GM21737 (cell line): ENCODE results near the gene DACT2.

Source experiments
- ATAC-seq: cut with Tn5 transposase; IDR thresholded peaks from one replicate; pipeline ENCODE4 v1.9.1; 2021; ENCODE audit warnings: mild to moderate bottlenecking, moderate library complexity; ENCODE audit not compliant: unreplicated experiment

DACT2 gene

DNA sequence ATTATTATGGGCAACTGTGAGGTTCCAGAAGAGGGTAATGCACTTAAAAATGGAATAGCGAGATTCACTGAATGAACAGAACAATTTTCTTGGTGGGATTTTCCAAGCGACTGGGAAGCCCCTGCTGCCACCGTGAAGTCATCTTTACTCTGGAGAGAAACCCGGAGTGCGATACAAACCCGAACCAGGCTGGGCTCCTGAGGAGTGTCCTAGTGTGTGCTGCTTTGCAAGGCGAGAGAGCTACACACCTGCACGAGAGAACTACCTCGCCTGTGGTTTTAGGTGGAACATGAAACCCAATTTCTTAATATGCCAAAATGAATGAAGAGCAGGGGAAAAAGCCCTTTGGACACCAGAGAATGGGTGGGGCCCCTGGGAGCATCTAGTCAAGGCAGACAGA is 33.5 kb upstream of the DACT2 start:
- ATAC-seq = no peak

DNA sequence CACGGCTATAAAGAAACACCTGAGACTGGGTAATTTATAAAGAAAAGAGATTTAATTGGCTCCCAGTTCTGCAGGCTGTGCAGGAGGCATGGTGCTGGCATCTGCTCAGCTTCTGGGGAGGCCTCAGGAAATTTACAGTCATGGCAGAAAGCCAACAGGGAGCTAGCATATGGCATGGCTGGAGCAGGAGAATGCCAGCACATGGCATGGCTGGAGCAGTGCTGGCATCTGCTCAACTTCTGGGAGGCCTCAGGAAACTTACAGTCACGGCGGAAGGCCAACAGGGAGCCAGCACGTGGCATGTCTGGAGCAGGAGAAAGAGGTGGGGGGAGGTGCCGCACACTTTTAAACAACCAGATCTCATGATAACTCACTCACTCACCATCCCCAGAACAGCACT is 32.5 kb upstream of the DACT2 start:
- no peak for ATAC-seq

DNA sequence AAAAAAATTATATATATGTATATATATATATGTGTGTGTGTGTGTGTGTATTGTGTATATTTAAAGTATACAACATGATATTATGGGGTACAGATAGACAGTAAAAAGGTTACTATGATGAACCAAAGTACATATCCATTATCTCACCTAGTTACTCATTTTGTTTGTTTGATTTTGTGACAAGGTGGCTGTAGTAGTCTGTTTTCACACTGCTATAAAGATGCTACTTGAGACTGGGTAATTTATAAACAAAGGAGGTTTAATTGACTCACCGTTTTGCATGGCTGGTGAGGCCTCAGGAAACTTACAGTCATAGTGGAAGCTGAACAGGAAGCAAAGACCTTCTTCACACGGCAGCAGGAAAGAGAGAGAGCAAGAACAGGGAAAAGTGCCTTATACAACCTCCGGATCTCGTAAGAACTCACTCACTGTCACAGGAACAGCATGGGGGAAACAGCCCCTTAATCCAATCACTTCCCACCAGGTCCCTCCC is 30.2 kb upstream of the DACT2 start:
- no peak for ATAC-seq

DNA sequence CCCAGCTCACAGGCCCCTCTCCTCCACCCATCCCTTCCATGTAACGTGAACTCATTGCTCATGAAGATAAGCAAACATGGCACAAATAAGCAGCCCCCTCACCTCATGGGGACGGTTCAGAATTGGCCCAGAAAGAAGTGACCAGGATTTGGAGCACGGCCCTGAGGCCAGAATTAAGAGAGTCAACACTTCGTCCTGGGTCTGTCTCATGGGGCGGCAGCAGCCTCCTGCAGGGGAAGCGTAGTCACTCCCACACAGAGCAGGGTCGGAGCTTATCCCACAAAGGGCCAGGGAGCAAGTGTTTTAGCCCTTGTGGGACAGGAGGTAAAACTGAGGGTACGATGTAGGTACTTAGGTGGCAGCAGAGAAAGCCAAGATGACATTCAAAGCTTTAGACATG is 28.6 kb upstream of the DACT2 start:
- no peak for ATAC-seq

DNA sequence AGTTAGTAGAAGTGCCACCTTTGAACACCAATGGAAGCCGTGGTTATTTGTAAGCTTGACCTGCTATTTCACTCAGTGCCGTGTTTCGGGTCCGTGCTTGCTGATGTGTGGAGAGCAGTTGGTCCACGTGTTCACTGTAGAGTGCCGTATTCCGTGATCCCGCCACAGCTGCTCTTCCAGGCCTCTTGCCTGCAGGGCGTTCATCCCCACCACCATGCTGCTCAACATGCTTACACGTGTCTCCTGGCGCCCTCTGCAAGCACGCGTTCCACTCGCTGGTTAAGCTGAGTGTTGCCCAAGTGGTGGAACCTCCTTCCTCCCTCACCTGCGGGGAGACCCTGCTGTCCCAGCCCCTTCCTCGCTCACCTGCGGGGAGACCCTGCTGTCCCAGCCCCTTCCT is 28.0 kb upstream of the DACT2 start:
- no peak for ATAC-seq

DNA sequence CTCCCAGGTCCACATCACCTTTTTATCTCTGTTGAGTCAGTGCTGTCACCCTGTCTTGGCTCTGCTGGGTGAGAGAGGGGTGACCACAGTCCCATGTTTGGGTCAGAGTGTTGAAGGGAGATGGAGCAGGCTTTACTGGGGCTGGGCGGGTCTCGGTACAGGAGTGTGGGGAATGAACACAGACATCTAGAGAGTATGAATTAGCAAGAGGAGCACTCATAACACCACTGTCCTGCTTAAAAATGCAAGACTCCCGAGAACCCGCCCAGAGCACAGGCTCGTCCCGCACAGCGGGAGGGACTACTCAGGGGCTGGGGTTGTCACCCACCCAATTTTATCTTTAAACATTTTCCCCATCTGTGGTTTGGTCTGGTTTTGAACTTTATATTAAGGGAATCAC is 27.5 kb upstream of the DACT2 start:
- no peak for ATAC-seq

DNA sequence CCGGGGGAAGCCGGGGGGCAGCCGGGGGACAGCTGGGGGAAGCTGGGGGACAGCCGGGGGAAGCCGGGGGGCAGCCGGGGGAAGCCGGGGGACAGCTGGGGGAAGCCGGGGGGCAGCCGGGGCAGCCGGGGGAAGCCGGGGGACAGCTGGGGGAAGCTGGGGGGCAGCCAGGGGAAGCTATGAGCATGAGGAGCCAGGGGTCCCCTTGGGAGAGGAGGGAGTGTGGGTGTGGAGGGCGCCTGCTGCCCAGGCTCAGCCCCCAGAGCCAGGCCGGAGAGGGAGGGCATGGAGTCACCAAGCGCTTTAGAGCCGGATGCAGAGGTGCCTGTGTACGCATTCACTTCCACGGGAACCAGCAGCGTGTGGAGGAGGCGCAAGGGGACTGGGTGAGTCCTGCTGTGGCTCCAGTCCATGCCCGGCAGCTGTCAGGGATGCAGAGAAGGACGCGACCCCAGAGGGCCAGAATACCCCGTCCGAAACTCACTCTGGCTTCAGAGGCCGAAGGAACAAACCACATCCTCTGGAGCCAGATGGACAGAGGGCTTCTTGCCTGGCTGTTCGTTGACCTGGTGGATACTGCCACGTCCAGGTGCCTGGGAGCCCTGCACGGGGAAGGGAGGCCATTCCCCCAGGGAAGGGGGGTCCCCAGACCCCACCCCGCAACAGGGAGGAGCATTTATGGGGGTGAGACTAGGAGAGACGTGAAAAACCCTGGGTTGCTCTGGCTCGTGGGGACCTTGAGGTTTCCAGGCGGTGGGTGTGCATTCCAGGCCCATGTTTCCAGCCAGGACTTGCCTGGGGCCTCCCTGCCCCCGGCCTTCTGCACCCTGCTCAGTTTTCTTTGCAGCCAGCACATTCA is 26.5 kb upstream of the DACT2 start:
- ATAC-seq = no peak

DNA sequence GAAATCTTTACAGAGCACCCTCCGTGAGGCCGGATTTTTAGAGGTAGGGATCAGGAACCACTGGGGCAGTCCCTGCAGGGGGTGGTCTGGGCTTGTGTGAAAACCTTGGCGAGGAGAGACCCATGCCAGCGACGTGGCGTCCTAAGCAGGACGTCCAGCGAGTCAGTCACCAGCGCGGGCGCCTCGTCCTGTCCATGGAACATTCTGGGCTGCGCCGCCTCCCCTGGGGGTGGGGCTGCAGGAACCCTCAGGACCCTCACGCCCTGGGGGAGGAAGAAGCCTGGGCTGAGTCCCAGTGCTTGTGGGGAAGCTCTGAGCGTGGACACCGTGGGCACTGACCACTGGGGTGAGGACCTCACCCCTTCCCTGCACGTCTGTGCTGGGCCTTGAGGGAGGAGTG is 25.7 kb upstream of the DACT2 start:
- ATAC-seq = no peak

DNA sequence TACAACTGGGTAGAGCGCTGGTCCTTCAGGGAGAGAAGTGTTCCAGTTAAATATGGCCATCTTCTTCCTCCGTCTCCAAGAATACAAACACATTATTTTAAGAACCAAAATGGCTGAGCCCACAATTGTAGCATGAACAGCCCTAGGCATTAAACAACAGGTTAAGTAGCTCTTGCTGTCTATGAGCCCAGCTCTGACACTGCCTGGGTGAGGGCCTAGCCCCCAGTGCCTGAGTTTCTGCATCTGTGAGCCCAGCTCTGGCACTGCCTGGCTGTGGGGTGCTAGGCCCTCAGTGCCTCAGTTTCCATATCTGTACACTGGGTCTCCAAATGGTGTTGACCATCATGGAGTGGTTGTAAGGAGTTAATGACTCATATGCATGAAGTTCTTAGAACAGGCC is 24.8 kb upstream of the DACT2 start:
- no peak for ATAC-seq

DNA sequence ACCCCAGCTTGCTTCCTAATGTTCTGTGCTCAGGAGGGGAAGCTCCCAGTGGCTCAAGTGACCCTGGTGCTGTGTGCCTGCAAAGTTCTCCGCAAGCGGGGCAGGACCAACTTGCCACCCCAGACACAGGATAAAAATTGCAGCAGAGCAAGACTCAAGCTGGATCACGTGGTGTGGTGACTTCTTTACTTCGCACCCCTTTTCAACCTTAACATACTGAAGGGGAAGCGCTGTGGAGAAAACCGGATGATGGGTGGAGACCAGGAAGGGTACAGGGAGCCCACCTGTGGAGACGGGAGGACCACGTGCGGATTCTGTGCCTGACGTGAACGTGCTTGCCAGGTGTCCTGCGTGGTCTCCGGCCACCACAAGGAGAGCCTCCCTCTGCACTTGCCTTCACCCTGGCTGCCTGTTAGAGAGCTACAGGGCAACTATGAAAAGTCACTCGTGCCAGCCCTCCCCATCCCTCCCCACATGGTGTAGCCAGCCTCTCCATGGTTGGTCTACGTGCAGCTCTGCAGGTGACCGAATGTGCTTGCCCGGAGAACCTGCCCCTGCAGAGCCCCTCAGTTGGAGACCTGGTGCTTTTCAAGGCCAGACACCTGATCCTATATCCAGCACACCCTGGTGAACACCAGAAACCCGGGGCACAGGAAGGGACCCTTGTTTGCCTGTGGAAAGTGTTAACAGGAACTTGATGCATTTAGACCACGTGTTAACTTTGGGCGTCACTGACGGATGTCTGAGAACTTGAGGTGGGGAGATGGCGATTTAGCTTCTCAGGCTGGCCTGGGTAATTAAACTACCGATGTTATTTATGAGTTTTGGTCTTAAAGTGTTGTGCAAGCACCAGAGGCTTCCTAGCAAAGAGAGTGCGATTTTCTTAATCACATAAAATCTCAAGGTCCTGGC is 23.9 kb upstream of the DACT2 start:
- ATAC-seq = no peak

DNA sequence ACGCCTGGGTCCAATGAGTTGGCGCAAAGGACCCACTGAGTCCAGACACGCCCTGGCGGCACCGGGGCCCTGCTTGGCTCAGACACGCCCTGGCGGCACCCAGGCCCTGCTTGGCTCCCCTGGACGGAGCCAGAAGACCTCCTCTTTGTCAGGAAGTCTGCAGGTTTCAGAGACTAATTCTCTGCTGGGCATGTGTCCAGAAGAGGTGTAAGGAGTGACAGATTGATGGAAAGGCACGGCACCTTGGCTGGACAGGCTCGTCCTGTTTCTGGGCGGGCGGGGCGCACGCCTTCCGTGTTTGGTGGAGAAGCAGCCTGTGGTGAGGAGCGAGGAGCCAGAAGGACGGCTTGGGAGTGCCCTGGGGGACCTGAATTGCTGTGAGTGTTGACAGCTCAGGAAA is 23.1 kb upstream of the DACT2 start:
- no peak for ATAC-seq

DNA sequence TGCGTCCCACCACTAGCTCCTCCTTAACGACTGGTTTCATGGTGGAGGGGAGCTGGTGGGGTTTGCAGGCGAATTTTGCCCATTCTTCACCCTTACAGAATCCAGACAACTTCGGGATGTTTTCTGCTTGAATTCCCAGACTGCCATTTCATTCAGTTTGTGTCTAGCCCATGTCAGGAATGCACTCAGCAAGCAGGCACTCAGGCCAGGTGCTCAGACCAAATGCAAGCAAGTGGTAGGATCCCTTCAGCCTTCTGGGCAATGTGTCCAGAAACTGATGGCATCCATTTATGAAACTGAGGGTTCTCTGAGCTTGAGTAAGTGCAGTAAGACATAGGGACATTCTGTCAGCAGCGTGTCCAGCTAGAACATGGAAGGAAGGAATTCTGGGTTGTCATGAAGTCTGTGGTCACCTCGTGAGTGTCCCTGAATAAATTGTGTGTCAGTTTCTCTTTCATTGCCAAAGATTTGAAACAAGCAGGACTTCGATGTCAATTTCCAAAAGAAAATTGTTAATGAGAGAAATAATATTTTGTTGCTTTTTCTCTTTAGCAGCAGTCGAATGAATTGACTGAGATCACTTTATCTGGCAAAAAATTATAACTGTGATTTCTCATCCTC is 21.8 kb upstream of the DACT2 start:
- ATAC-seq = no peak

DNA sequence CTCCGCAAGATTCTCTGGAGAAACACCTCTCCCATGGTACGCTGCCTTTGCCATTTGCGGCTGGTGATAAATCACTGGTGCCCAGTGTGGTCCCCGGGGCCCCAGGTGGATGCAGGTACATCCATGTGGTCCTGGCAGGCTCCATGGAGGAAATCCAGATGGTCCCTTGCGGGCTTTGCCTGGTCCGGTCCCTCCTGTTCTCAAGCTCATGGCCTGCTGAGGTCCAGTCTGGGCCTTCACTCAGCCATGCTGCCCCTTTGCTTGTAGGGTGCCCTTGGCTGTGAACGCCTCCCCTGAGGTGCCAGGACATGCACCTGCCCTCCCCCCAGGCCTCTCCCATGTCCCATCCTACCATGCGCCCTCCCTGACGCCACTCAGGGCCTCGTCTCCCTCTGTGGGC is 21.2 kb upstream of the DACT2 start:
- no peak for ATAC-seq

DNA sequence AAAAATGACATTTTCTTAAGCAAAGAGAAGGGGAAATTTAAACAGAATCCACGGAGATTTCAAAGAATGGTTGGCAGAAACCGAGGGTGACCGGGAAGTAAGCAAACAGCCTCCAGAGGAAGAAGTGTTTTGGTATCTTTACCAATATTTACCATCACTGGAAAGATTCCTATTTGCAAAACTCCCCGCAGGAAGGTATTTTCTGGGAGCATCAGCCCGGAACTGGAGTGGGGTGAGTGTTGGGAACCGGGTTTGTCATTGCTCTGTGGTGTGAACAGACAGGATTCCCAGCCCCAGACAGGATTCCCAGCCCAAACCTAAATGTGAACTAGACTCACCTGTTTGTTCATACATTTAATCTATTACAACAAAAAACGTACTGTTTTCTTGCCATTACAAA is 19.2 kb upstream of the DACT2 start:
- no peak for ATAC-seq

DNA sequence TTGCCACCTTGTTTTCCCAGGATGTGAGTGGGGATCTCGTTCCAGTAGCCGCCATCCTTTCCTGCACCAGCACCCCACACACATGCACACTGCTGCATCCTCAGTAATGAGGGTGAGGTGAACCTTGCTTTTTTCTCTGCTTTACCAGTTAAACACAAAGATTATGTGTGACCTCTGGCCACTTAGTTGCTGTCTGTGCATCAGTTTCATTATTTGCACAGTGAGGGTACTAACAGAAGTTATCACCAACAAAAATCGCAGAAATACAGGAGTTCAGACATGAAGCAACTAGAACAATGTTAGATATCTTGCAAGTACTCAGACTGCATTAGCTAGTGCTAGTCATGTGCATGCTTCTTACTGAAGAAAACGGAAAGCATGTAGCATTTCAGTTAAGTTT is 17.4 kb upstream of the DACT2 start:
- no peak for ATAC-seq

DNA sequence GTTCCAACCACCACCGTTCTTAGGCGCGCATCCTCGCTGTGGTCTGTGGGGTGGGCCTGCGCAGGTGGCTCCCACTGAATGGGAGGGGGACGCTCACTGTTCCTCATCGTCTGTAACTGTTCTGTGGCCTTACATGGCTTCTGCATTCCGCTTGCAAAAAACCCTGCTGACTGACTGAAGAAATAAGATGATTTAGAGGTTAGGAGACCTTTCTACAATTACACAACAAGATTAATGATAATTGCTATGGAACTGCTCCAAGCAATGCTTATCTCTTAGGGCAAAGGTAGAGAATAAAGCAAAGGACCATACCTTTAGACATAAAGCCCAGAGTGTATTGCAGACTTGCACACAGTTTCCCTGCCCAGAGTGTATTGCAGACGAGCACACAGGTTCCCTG is 14.4 kb upstream of the DACT2 start:
- no peak for ATAC-seq

DNA sequence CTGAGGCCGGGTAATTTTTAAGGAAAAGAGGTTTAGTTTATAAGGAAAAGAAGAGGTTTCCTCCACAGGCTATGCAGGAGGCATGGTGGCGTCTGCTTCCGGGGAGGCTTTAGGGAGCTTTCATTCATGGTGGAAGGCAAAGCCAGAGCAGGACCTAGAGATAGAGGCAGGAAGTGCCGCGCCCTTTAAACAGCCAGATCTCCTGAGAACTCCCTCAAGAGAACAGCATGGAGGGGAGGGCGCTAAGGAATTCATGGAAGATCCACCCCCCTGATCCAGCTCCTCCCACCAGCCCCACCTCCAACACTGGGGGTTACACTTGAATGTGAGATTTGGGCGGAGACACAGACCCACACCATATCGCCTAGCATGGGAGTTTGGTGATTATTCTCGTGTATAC is 13.9 kb upstream of the DACT2 start:
- ATAC-seq = no peak

DNA sequence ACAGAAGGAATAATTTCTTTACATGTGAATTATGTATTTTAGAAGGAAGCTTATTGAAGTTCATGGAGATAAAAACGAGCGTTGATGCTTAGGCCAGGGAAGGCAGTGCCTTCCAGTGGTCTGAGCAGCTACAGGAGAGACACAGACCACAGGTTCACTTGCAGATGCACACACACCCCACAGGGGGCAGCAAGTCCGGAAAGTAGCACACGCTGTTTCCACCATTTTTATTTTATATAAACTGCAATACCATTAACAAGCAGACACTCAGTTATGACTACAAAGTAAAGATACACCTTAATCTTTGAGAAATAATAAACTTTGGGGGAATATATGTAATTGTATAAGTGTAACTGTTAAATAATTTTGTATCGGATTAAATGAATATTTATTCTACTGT is 13.5 kb upstream of the DACT2 start:
- ATAC-seq = no peak

DNA sequence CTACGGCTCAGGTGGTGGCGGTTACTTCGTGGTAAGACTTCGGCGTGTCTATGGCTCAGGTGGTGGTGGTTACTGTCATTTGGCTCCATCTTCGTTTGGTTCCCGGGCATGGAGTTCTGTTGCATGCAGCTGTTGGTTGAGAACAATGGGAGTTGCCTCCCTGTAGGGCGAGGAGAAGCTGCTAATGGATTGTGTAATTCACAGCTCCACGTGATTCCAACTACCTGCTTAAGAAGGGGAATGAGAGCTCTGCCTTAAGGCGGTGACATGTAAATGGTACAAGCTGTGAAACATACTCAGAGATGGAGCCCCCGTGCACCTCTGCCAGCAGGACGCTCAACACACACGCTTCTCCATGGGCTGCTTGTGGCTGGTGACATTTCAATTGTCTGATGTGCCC is 12.4 kb upstream of the DACT2 start:
- no peak for ATAC-seq

DNA sequence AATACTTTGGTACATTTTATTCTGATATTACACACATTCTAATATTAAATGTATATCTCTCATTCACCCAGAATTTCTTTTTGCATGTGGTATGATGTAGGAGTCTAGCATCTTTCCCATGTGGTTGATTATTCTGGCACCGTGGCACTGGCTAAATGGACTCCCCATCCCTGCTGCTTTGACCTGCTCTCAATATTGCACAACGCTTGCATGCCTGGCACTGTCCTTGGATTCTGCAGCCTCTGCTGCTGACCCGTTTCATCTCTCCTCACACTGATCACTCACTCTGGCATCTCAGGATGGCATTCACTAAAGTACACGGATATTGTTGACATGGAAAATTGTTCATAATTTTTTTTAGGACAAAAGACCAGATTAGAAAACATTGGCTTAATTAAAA is 11.5 kb upstream of the DACT2 start:
- ATAC-seq = no peak

DNA sequence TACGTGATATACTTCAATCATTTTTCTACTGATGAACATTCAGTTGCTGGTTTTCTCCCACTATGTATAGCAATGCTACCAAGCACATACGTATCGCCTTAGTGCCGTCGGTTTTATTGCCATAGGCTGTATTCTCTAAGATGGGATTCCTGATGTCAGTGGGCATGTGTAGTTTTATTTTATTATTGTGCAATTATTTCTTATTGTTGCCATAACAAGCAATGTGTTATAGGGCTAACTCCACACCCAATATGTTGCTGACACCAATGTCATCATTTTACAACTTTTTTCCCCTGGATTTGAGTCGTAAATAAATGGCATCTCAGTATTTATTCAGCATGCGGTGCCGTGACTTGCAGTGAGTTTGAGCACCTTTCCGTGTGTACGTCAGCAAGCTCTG is 10.8 kb upstream of the DACT2 start:
- no peak for ATAC-seq

DNA sequence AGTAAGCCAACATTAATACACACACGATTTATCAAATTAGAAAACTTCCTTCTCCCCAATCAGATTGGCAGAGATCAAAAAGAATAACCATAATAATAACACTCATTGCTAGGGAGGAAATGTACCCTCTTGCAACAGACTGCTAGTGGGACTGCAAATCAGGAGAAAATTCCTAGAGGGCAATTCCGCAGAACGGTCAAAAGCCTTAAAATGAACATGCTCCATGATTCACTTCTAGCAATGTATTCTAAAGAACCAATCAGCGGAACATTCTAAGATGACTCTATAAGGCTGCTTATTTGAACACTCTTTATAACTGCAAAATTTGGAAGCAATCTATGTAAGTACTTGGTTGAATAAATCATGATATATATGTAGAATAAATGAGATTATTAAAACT is 8.5 kb upstream of the DACT2 start:
- ATAC-seq = no peak
